Cardiac muscle cell (in vitro differentiated cells and primary cell): ENCODE measurements around the gene NPTN. TPM values are rescaled to one million over a fixed set of nuclear protein-coding genes. Genes with fewer than 3 reads are reported as not detected.

ENCODE experiments used
- DNase-seq, 2 donors: peaks; one replicate each; pipeline versions ENCODE4 v3.0.0 to v3.0.0-alpha.2; 2010 to 2017; ENCODE audit warnings: low read depth in 1 of 2, low spot score in 1 of 2
- H3K27ac ChIP-seq: fragments of 200-600 bp; sonication (generic); 2 replicates; pipeline ENCODE4 v1.5.1; 2016
- H3K27me3 ChIP-seq: fragments of 200-600 bp; sonication (generic); 2 replicates; pipeline ENCODE4 v1.6.0; 2016; ENCODE audit warnings: control low read depth
- H3K36me3 ChIP-seq: fragments of 200-600 bp; sonication (generic); 2 replicates; pipeline ENCODE4 v1.5.1; 2016; ENCODE audit warnings: control low read depth
- H3K4me1 ChIP-seq: fragments of 200-600 bp; sonication (generic); 2 replicates; pipeline ENCODE4 v1.8.1; 2017; ENCODE audit warnings: low read depth, mild to moderate bottlenecking, mixed run types
- H3K4me3 ChIP-seq: fragments of 200-600 bp; sonication (generic); 2 replicates; pipeline ENCODE4 v1.5.1; 2016; ENCODE audit warnings: mild to moderate bottlenecking
- H3K9me3 ChIP-seq: fragments of 200-600 bp; sonication (generic); 2 replicates; pipeline ENCODE4 v1.5.1; 2017; ENCODE audit warnings: low read depth, mild to moderate bottlenecking, control low read depth
- polyA plus RNA-seq: library from polyadenylated mRNA; unstranded; fragments of >200 nt; fragmentation: Nextera tagmentation; extraction: Ambion mirVana; gene quantifications from 2 replicates; pipeline ENCODE4 v1.2.1, GENCODE V29; 2016
- total RNA-seq: library from RNA; depleted of rRNA; stranded (reverse); fragments of >200 nt; gene quantifications from 2 replicates; pipeline ENCODE4 v1.2.3, GENCODE V29; 2016
- TF ChIP-seq, protein P1 (sequence below): IDR thresholded peaks from 2 replicates; pipeline ENCODE4 v1.5.1; 2012; ENCODE audit warnings: low read depth, mild to moderate bottlenecking, low read length

The NPTN gene
- total RNA-seq (243 and 360 TPM in 2 replicates), polyA plus RNA-seq (256 and 375 TPM in 2 replicates)

DNA sequence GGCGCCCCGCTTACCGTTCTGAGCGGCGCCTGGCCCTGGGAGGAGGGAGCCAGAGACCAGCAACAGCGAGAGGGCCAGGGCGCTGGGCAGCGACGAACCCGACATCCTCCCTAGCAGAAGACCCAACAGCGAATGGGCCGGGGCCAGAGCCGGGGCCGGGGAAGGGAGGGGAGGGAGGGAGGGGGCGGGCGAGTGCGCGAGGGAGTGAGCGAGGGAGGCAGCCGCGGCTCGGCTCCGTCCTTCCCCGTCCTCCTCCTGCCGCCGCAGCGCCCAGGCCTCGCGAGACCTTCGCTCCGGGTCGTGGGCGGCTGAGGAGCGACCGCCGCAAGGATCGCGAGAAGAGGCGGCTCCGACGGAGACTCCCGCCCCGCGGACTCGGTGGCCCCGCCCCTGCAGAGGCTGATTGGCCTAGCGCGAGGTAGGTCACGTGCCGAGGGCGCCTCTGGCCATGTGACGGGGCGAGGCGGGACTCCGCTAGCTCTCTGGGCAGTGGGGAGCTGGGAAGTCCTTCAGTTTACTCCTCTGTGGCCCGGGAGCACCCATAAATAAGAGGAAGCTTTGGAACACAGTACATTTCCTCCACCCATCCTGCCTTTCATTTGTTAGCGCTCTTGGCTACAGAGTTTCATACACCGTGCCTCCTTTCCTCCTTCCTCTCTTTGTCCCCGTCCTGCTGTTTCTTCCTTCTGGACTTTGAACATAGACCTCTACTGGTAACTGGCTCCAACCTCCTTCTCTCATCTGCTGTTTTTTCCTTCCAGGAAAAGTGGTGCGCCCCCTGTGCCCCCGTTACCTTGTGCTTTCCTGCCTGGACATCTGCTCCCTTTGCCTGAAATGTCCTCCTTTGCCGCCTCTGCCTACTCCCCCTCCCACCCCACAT, at the start of gene NPTN:
TSS of gene NPTN (minus strand) at position 279 of the 880 bp plus-strand sequence. CDS start at position 105, 174 bp downstream.
- Histone ChIP-seq H3K27me3 (no peaks in the 10 kb centered on the region), H3K36me3 (no peaks in the 10 kb centered on the region), H3K4me3 (peak within 1 kb of the TSS; percentile 84), H3K9me3 (no peaks in the 10 kb centered on the region), H3K27ac (peak within 1 kb of the TSS; percentile 96), H3K4me1 (peaks cover 33% of the 10 kb centered on the region)
- TF ChIP-seq, protein P1, sequence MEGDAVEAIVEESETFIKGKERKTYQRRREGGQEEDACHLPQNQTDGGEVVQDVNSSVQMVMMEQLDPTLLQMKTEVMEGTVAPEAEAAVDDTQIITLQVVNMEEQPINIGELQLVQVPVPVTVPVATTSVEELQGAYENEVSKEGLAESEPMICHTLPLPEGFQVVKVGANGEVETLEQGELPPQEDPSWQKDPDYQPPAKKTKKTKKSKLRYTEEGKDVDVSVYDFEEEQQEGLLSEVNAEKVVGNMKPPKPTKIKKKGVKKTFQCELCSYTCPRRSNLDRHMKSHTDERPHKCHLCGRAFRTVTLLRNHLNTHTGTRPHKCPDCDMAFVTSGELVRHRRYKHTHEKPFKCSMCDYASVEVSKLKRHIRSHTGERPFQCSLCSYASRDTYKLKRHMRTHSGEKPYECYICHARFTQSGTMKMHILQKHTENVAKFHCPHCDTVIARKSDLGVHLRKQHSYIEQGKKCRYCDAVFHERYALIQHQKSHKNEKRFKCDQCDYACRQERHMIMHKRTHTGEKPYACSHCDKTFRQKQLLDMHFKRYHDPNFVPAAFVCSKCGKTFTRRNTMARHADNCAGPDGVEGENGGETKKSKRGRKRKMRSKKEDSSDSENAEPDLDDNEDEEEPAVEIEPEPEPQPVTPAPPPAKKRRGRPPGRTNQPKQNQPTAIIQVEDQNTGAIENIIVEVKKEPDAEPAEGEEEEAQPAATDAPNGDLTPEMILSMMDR, result no peak
- peak; percentile 98 to 99 for DNase-seq

DNA sequence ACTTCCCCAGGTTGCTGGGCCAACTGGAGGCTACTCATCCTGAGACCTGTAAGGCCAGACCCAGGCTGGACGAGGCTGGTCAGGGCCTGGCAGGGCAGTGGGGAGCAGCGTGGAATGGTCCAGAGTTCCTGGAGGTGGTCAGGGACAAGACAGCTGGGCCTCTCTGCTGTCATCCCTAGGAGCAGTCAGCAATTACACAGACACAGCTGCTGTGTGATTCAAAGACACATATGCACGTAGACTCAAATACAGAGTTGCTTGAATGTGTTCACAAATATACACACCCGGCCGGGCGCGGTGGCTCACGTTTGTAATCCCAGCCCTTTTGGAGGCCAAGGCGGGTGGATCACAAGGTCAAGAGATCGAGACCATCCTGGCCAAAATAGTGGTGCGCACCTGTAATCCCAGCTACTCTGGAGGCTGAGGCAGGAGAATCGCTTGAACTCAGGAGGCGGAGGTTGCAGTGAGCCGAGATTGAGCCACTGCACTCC, 49.5 kb upstream of the NPTN start:
- Histone ChIP-seq H3K36me3 (no peaks in the 10 kb centered on the region), H3K9me3 (no peaks in the 10 kb centered on the region), H3K27me3 (no peaks in the 10 kb centered on the region), H3K4me1 (peaks cover 24% of the 10 kb centered on the region), H3K4me3 (no peak overlapping the region), H3K27ac (no peak overlapping the region)
- DNase-seq, result no peak
- TF ChIP-seq, protein P1, result no peak

DNA sequence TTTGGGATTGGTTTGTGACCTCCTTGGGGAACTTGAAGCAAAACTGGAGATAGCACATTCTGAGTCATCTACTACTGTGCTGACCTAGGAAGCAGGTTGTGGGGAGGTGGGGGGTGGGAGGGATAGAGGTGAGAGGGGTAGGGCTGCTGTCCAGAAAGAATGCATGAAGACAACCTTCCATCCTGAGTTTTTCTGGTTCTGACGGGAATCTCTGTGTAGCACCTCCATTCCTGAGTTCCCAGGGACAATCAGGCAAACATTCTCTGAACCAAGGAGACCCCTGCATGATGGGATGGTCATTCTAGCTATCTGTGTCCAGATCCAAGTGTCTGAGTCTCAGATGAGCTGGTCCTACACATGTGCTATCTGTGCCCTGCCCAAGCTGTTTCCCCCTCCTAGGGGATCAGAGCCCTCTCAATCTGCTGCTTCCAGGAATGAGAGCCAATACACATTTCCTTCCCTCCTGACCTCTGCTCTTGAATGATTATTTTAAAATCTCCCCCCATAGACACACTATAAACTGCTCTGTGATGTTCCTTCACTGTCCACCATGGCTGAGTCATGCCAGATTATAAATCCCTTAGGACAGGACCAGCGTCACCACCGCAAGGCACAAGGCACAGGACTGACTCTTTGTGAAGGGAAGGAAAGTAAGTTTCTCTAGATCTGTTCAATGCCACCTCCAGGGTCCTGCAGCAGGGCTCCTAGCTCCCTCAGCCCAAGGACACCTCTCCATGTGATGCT, 48.8 kb upstream of the NPTN start:
- TF ChIP-seq, protein P1, result no peak
- Histone ChIP-seq H3K9me3 (no peaks in the 10 kb centered on the region), H3K4me1 (peaks cover 19% of the 10 kb centered on the region), H3K4me3 (no peak overlapping the region), H3K27ac (no peak overlapping the region), H3K27me3 (no peaks in the 10 kb centered on the region), H3K36me3 (no peaks in the 10 kb centered on the region)
- no peak for DNase-seq

DNA sequence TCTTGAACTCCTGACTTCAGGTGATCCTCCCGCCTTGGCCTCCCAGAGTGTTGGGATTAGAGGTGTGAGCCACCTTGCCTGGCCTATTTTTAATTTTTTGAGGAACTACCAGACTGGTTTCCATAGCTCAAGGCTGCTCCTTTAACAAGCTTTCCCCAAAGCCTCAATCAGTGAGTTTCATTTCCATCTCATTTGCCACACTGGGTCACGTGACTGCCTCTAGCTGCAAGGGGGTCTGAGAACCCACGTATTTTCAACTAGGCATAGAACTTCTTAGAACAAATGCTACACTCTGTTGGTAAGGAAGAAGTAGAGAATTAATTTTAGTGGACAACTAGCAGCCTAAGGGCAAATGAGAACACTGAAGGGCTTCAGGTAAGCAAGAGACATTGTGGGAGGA, 47.9 kb upstream of the NPTN start:
- Histone ChIP-seq H3K4me1 (peaks cover 11% of the 10 kb centered on the region), H3K27ac (no peak overlapping the region), H3K4me3 (no peak overlapping the region), H3K27me3 (no peaks in the 10 kb centered on the region), H3K9me3 (no peaks in the 10 kb centered on the region), H3K36me3 (no peaks in the 10 kb centered on the region)
- DNase-seq, result no peak
- TF ChIP-seq, protein P1, result no peak

DNA sequence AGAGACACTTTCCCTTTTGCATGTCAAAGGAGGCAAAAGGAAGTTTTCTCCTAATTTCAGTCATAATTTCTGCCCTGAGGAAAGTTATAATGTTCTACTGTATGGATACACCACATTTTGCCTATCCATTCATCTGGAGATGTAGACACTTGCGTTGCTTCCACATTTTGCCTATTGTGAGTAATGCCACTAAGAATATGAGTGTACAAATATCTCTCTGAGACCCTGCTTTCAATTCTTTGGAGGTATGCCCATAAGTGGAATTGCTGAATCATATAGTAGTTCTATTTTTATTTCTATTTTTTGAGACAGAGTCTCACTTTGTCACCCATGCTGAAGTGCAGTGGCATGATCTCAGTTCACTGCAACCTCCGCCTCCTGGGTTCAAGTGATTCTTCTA, 47.4 kb upstream of the NPTN start:
- DNase-seq, result no peak
- Histone ChIP-seq H3K9me3 (no peaks in the 10 kb centered on the region), H3K27me3 (peaks cover 4% of the 10 kb centered on the region), H3K36me3 (no peaks in the 10 kb centered on the region), H3K27ac (no peak overlapping the region), H3K4me1 (peaks cover 6% of the 10 kb centered on the region), H3K4me3 (no peak overlapping the region)
- TF ChIP-seq, protein P1, result no peak
